NCI-H2171 (cell line): Measurements from ENCODE around the gene CDKN2D.
A peak's percentile ranks its signal among the peaks of the same experiment; 100 is the strongest.

ENCODE experiments used
- DNase-seq: peaks from one replicate; lab custom pipeline; 2025; lab: John Stamatoyannopoulos, UW

CDKN2D gene

GRCh38 chr19:10568826-10569651, at the start of gene CDKN2D:
CDKN2D (minus strand) TSS chr19:10568979; CDS start chr19:10568653, 326 bp downstream.
- peak; percentile 99 for DNase-seq

- DNase-seq = no peak
These were observed 48.8 kb upstream of the CDKN2D start for GRCh38 chr19:10617409-10618121.

- DNase-seq = no peak
These were observed 46.7 kb upstream of the CDKN2D start for GRCh38 chr19:10615429-10616023.

GRCh38 chr19:10612499-10613119, 43.8 kb upstream of the CDKN2D start:
- DNase-seq = no peak

GRCh38 chr19:10611907-10612306, 43.1 kb upstream of the CDKN2D start:
- no peak for DNase-seq

- DNase-seq = no peak
These were observed 35.7 kb upstream of the CDKN2D start for GRCh38 chr19:10604460-10604980.

GRCh38 chr19:10603873-10604459, 35.2 kb upstream of the CDKN2D start:
- no peak for DNase-seq

GRCh38 chr19:10603084-10603872, 34.5 kb upstream of the CDKN2D start:
- no peak for DNase-seq

GRCh38 chr19:10602330-10603083, 33.7 kb upstream of the CDKN2D start:
- peak; percentile 68 for DNase-seq

GRCh38 chr19:10601999-10602329, 33.2 kb upstream of the CDKN2D start:
- DNase-seq = no peak

- DNase-seq = no peak
These were observed 31.4 kb upstream of the CDKN2D start for GRCh38 chr19:10600149-10600548.

GRCh38 chr19:10593820-10594637, 25.2 kb upstream of the CDKN2D start:
- no peak for DNase-seq

GRCh38 chr19:10593148-10593547, 24.4 kb upstream of the CDKN2D start:
- no peak for DNase-seq

- DNase-seq = no peak
These were observed 19.0 kb upstream of the CDKN2D start for GRCh38 chr19:10587839-10588150.

- DNase-seq = peak; percentile 59
These were observed 18.5 kb upstream of the CDKN2D start, which contains the start of gene AP1M2 for GRCh38 chr19:10587022-10587838. AP1M2 (minus strand) TSS chr19:10587312; CDS start chr19:10587231, 81 bp downstream.

- DNase-seq = no peak
These were observed 17.6 kb upstream of the CDKN2D start for GRCh38 chr19:10586396-10586795.

- DNase-seq = no peak
These were observed 14.4 kb upstream of the CDKN2D start for GRCh38 chr19:10583036-10583776.

GRCh38 chr19:10582091-10582490, 13.3 kb upstream of the CDKN2D start:
- no peak for DNase-seq
